GM23338 (cell line): Measurements from ENCODE around the gene CDHR3.

Experiments used
- CREB1 ChIP-seq: fragments of 250-450 bp; sonication (Bioruptor Pico); IDR thresholded peaks from 2 replicates; pipeline ENCODE4 v1.5.0; 2020; ENCODE audit warnings: low read depth, mild to moderate bottlenecking, moderate library complexity
- EZH2 ChIP-seq: fragments of 200-600 bp; sonication (generic); IDR thresholded peaks from one replicate; pipeline ENCODE4 v1.8.0; 2017; ENCODE audit warnings: antibody characterized with exemption, mild to moderate bottlenecking, low read depth; ENCODE audit not compliant: unreplicated experiment
- EZH2phosphoT487 ChIP-seq: fragments of 200-600 bp; sonication (generic); IDR thresholded peaks from one replicate; pipeline ENCODE4 v1.8.1; 2018; ENCODE audit warnings: antibody characterized with exemption; ENCODE audit not compliant: unreplicated experiment
- JUNB ChIP-seq: IDR thresholded peaks from one replicate; pipeline ENCODE4 v1.6.1; 2016; ENCODE audit warnings: antibody characterized with exemption; ENCODE audit not compliant: unreplicated experiment
- POLR2AphosphoS5 ChIP-seq: IDR thresholded peaks from 2 replicates; pipeline ENCODE4 v1.6.1; 2016; ENCODE audit warnings: antibody characterized with exemption, low read depth
- STAT1 ChIP-seq: IDR thresholded peaks from one replicate; pipeline ENCODE4 v1.6.1; 2016; ENCODE audit warnings: antibody characterized with exemption; ENCODE audit not compliant: unreplicated experiment
- ZNF114 ChIP-seq: fragments of 250-450 bp; sonication (Bioruptor Pico); IDR thresholded peaks from 2 replicates; pipeline ENCODE4 v1.5.0; 2020; ENCODE audit warnings: mild to moderate bottlenecking, moderate library complexity
- ZNF331 ChIP-seq: fragments of 250-450 bp; sonication (Bioruptor Pico); IDR thresholded peaks from 2 replicates; pipeline ENCODE4 v1.5.0; 2020; ENCODE audit warnings: low read depth, mild to moderate bottlenecking, moderate library complexity
- TF ChIP-seq, protein P1 (sequence below), 2 experiments: fragments of 200-600 bp in 1 of 2; sonication (generic) in 1 of 2; conservative IDR thresholded peaks; 2 replicates each; pipeline versions ENCODE4 v1.5.1 to v1.6.1; 2016 to 2017; ENCODE audit warnings: antibody characterized with exemption in 2 of 2, low read depth in 2 of 2, mild to moderate bottlenecking in 2 of 2, moderate library complexity in 1 of 2
- TF ChIP-seq, protein P2 (sequence below): IDR thresholded peaks from one replicate; pipeline ENCODE4 v1.6.1; 2018; ENCODE audit warnings: antibody characterized with exemption; ENCODE audit not compliant: unreplicated experiment
- TF ChIP-seq, protein P3 (sequence below): IDR thresholded peaks from 2 replicates; pipeline ENCODE4 v1.6.1; 2016; ENCODE audit warnings: antibody characterized with exemption

DNA sequence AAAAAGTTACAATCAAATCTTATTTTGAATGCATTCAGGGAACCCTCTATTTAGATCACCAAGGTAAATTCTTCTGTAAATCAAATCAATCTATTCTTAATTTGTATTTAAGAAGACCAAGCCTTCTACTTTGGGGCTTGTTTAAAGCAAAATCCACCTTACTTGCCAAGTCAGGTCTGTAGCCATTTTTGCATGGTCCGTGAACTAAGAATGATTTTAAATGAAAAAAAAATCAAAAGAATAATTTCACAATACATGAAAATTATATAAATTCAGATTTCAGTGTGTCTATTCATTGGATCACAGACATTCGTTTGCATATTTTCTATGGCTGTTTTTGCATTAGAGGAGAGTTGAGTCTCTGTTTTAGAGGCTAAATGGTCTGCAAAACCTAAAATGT is 89.6 kb downstream of the CDHR3 start:
- TF ChIP-seq, protein P1, sequence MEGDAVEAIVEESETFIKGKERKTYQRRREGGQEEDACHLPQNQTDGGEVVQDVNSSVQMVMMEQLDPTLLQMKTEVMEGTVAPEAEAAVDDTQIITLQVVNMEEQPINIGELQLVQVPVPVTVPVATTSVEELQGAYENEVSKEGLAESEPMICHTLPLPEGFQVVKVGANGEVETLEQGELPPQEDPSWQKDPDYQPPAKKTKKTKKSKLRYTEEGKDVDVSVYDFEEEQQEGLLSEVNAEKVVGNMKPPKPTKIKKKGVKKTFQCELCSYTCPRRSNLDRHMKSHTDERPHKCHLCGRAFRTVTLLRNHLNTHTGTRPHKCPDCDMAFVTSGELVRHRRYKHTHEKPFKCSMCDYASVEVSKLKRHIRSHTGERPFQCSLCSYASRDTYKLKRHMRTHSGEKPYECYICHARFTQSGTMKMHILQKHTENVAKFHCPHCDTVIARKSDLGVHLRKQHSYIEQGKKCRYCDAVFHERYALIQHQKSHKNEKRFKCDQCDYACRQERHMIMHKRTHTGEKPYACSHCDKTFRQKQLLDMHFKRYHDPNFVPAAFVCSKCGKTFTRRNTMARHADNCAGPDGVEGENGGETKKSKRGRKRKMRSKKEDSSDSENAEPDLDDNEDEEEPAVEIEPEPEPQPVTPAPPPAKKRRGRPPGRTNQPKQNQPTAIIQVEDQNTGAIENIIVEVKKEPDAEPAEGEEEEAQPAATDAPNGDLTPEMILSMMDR (conservative IDR thresholded peaks at IDR 0.05; ENCODE audit: low read depth in 2 of 2): no peak
- TF ChIP-seq ZNF331 (no peak), EZH2 (no peak), EZH2phosphoT487 (no peak), JUNB (no peak), CREB1 (CRISPR knock-in tag) (no peak), POLR2AphosphoS5 (no peak), ZNF114 (CRISPR knock-in tag) (no peak), STAT1 (no peak)
- TF ChIP-seq, protein P2, sequence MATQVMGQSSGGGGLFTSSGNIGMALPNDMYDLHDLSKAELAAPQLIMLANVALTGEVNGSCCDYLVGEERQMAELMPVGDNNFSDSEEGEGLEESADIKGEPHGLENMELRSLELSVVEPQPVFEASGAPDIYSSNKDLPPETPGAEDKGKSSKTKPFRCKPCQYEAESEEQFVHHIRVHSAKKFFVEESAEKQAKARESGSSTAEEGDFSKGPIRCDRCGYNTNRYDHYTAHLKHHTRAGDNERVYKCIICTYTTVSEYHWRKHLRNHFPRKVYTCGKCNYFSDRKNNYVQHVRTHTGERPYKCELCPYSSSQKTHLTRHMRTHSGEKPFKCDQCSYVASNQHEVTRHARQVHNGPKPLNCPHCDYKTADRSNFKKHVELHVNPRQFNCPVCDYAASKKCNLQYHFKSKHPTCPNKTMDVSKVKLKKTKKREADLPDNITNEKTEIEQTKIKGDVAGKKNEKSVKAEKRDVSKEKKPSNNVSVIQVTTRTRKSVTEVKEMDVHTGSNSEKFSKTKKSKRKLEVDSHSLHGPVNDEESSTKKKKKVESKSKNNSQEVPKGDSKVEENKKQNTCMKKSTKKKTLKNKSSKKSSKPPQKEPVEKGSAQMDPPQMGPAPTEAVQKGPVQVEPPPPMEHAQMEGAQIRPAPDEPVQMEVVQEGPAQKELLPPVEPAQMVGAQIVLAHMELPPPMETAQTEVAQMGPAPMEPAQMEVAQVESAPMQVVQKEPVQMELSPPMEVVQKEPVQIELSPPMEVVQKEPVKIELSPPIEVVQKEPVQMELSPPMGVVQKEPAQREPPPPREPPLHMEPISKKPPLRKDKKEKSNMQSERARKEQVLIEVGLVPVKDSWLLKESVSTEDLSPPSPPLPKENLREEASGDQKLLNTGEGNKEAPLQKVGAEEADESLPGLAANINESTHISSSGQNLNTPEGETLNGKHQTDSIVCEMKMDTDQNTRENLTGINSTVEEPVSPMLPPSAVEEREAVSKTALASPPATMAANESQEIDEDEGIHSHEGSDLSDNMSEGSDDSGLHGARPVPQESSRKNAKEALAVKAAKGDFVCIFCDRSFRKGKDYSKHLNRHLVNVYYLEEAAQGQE: no peak
- TF ChIP-seq, protein P3, sequence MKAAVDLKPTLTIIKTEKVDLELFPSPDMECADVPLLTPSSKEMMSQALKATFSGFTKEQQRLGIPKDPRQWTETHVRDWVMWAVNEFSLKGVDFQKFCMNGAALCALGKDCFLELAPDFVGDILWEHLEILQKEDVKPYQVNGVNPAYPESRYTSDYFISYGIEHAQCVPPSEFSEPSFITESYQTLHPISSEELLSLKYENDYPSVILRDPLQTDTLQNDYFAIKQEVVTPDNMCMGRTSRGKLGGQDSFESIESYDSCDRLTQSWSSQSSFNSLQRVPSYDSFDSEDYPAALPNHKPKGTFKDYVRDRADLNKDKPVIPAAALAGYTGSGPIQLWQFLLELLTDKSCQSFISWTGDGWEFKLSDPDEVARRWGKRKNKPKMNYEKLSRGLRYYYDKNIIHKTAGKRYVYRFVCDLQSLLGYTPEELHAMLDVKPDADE: no peak
